Measurements from ENCODE around the gene CD6.

The CD6 gene

DNA sequence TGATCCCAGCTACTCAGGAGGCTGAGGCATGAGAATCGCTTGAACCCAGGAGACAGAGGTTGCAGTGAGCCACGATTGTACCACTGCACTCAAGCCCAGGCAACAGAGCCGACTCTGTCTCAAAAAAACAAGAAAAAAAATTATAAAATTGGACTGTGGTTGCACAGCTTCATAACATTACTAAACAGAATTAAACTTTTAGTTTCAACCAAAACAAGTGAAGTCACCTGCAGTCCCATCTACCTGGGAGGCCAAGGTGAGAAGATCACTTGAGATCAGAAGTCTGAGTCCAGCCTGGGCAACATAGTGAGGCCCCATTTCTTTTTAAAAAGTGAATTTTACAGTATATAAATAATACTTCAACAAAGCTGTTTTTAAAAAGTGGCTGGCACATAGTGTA, 83.0 kb downstream of the CD6 start:
- Histone ChIP-seq H3K36me3 (ENCODE audit: control insufficient read depth, low read length) (no peaks in the 10 kb centered on the region), H3K9me2 (replicated peaks; ENCODE audit: control insufficient read depth, low read length) (no peaks in the 10 kb centered on the region), H3K79me2 (ENCODE audit: control insufficient read depth, low read length) (no peaks in the 10 kb centered on the region), H3F3A (ENCODE audit: control insufficient read depth, insufficient read depth) (no peaks in the 10 kb centered on the region), H3K27me3 (ENCODE audit: control insufficient read depth, low read length) (no peaks in the 10 kb centered on the region), H3K4me3 (ENCODE audit: low read length) (no peak overlapping the region), H3K4me2 (ENCODE audit: low read length) (no peak overlapping the region), H4K20me1 (ENCODE audit: control insufficient read depth, insufficient read depth, low read depth, low read length) (no peaks in the 10 kb centered on the region), H3K27ac (ENCODE audit: low read depth, low read length) (no peak overlapping the region), H3K4me1 (ENCODE audit: control insufficient read depth, low read length) (peaks cover 18% of the 10 kb centered on the region), H3K9me3 (ENCODE audit: control insufficient read depth, insufficient read depth, low read length) (no peaks in the 10 kb centered on the region)
- TF ChIP-seq EZH2phosphoT487 (IDR thresholded peaks at IDR 0.05; ENCODE audit: borderline replicate concordance, low read length): no peak
- no peak for TF ChIP-seq CTCF (IDR thresholded peaks at IDR 0.05; ENCODE audit: low read depth, low read length, poor library complexity, severe bottlenecking)

DNA sequence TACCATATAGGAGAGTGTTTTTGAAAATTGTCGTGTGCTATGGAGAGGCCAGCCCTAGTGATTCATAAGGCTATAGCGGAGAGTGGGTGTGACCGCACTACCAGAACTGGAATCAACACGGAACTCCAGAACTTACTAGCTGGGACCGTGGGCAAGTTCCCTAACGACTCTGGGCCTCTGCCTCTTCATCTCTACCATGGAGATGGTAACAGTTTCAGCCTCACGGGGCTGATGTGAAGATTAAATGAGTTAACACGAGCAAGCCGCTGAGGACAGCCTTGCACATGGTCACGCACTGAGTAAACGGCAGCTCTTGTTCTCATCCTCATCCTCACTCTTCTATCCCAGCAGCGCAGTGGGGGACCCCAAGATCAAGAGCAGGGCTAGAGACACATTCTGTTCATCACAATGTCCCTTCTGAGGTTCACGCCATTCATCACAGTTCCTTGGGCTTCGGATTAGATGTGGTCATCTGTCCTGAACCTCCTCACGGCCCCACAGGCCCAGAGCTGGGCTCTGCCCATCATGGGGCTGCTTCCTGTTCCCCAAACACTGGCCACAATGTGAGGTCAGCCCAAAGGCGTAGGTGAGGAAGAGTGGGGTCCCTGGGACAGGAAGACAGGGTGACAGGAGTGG, 83.6 kb downstream of the CD6 start:
- H4K20me1 ChIP-seq (ENCODE audit: control insufficient read depth, insufficient read depth, low read depth, low read length): no peaks in the 10 kb centered on the region
- H3K27me3 ChIP-seq (ENCODE audit: control insufficient read depth, low read length): no peaks in the 10 kb centered on the region
- TF ChIP-seq CTCF (IDR thresholded peaks at IDR 0.05; ENCODE audit: low read depth, low read length, poor library complexity, severe bottlenecking) (no peak), EZH2phosphoT487 (IDR thresholded peaks at IDR 0.05; ENCODE audit: borderline replicate concordance, low read length) (no peak)
- H3F3A ChIP-seq (ENCODE audit: control insufficient read depth, insufficient read depth): no peaks in the 10 kb centered on the region
- H3K4me1 ChIP-seq (ENCODE audit: control insufficient read depth, low read length): peaks cover 19% of the 10 kb centered on the region
- no peaks in the 10 kb centered on the region for H3K79me2 ChIP-seq (ENCODE audit: control insufficient read depth, low read length)
- H3K36me3 ChIP-seq (ENCODE audit: control insufficient read depth, low read length): no peaks in the 10 kb centered on the region
- no peak overlapping the region for H3K4me3 ChIP-seq (ENCODE audit: low read length)
- H3K9me3 ChIP-seq (ENCODE audit: control insufficient read depth, insufficient read depth, low read length): no peaks in the 10 kb centered on the region
- H3K27ac ChIP-seq (ENCODE audit: low read depth, low read length): no peak overlapping the region
- no peak overlapping the region for H3K4me2 ChIP-seq (ENCODE audit: low read length)
- no peaks in the 10 kb centered on the region for H3K9me2 ChIP-seq (replicated peaks; ENCODE audit: control insufficient read depth, low read length)

- H3K27me3 ChIP-seq (ENCODE audit: control insufficient read depth, low read length): no peaks in the 10 kb centered on the region
- no peak overlapping the region for H3K4me3 ChIP-seq (ENCODE audit: low read length)
- no peaks in the 10 kb centered on the region for H3K36me3 ChIP-seq (ENCODE audit: control insufficient read depth, low read length)
- no peak overlapping the region for H3K27ac ChIP-seq (ENCODE audit: low read depth, low read length)
- TF ChIP-seq EZH2phosphoT487 (IDR thresholded peaks at IDR 0.05; ENCODE audit: borderline replicate concordance, low read length): no peak
- TF ChIP-seq CTCF (IDR thresholded peaks at IDR 0.05; ENCODE audit: low read depth, low read length, poor library complexity, severe bottlenecking): no peak
- no peaks in the 10 kb centered on the region for H3K9me2 ChIP-seq (replicated peaks; ENCODE audit: control insufficient read depth, low read length)
- H3K4me1 ChIP-seq (ENCODE audit: control insufficient read depth, low read length): peaks cover 21% of the 10 kb centered on the region
- H3K9me3 ChIP-seq (ENCODE audit: control insufficient read depth, insufficient read depth, low read length): no peaks in the 10 kb centered on the region
- H3K4me2 ChIP-seq (ENCODE audit: low read length): no peak overlapping the region
- no peaks in the 10 kb centered on the region for H4K20me1 ChIP-seq (ENCODE audit: control insufficient read depth, insufficient read depth, low read depth, low read length)
- H3F3A ChIP-seq (ENCODE audit: control insufficient read depth, insufficient read depth): no peaks in the 10 kb centered on the region
- no peaks in the 10 kb centered on the region for H3K79me2 ChIP-seq (ENCODE audit: control insufficient read depth, low read length)
Observed at GRCh38 chr11:61055776-61056175, 84.3 kb downstream of the CD6 start.
